ENCODE data around the gene PACSIN3. TPM values are rescaled to one million over a fixed set of nuclear protein-coding genes. Genes with fewer than 3 reads are reported as not detected.
A peak's percentile ranks its signal among the peaks of the same experiment; 100 is the strongest.

PACSIN3 gene
- total and polyA plus RNA-seq, 8 donors = 16.5 to 39.9 (median 29.6) TPM

DNA sequence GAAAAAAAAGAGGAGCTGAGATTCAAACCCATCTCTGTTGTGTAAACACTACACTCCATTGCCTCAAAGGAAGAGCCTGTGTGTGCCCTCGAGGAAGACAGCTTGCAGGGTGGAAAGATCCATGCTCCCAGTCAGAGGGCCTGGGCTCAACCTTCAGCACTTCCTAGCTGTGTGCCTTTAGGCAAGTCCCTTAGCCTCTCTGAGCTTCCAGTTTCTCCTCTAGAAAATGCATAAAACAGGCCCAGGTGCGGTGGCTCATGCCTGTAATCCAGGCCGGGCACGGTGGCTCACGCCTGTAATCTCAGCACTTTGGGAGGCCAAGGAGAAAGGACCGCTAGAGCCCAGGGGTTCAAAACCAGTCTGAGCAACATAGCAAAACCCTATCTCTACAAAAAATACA, 5.0 kb downstream of the PACSIN3 start:
- peaks cover 0 to 13% (median 6%) of the 10 kb centered on the region in 3 donors for H3K4me1 ChIP-seq
- ATAC-seq (no peak), DNase-seq (no peak), FAIRE-seq (no peak)
- no peak overlapping the region for H3K27ac ChIP-seq
- H3K9me3 ChIP-seq = no peaks in the 10 kb centered on the region
- intact Hi-C loops (cut with DNase I) = loop anchor here in 1 of 3 donors (5.0 kb wide), 1 partner anchor 81 kb away; no protein-coding TSS in a partner anchor
- H3K27me3 ChIP-seq = no peaks in the 10 kb centered on the region
- no peaks in the 10 kb centered on the region for H3K36me3 ChIP-seq
- WGBS, 2 donors = 88 to 89% methylated on average over 6 of the region's 6 CpGs
- H3K4me3 ChIP-seq = no peak overlapping the region
- TF ChIP-seq, protein P1, sequence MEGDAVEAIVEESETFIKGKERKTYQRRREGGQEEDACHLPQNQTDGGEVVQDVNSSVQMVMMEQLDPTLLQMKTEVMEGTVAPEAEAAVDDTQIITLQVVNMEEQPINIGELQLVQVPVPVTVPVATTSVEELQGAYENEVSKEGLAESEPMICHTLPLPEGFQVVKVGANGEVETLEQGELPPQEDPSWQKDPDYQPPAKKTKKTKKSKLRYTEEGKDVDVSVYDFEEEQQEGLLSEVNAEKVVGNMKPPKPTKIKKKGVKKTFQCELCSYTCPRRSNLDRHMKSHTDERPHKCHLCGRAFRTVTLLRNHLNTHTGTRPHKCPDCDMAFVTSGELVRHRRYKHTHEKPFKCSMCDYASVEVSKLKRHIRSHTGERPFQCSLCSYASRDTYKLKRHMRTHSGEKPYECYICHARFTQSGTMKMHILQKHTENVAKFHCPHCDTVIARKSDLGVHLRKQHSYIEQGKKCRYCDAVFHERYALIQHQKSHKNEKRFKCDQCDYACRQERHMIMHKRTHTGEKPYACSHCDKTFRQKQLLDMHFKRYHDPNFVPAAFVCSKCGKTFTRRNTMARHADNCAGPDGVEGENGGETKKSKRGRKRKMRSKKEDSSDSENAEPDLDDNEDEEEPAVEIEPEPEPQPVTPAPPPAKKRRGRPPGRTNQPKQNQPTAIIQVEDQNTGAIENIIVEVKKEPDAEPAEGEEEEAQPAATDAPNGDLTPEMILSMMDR (IDR thresholded peaks at IDR 0.05) = no peak

DNA sequence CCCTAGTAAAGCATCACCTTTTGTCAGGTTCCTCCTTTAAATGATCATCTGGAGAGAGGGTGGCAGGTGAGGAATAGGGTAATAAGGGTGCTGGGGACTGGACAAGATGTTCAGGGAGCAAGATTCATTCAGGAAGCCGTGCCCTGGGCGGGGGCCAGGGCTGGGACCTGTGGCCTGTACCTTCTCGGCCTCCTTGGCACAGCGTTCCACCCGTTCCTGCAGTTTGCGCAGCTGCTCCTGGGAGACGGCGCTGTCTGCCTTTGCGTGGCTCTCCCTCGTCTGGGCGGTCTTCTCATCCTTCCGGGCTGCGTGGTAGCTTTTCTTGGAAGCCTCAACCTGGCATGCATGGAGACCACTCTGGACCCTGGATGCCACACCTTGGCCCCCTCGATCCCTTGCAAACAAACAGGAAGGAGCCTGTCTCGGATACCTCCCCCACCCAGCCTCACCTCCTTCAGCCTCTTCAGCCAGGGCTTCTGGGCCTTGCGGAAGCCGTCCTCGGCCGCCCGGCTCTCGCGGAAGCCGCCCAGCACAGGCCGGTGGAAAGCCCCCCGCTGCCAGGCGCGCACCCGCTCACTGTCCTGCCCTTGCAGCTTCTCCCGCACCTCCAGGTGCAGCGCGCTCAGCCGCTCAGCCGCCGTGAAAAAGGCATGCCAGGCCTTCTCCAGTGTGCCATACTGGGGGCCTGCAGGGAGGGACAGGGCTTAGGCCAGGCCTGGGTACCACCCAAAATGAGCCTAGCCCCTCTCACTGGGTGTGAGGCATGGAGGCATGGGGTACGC, 6.0 kb downstream of the PACSIN3 start:
- peaks cover 8 to 21% (median 13%) of the 10 kb centered on the region in 3 donors for H3K4me1 ChIP-seq
- DNase-seq (no peak), ATAC-seq (no peak), FAIRE-seq (no peak)
- no peaks in the 10 kb centered on the region for H3K27me3 ChIP-seq
- H3K36me3 ChIP-seq = no peaks in the 10 kb centered on the region
- 92 to 95% methylated on average over 34 to 35 of the region's 35 CpGs for WGBS, 2 donors
- no peaks in the 10 kb centered on the region for H3K9me3 ChIP-seq
- no peak overlapping the region for H3K27ac ChIP-seq
- TF ChIP-seq, protein P1 (IDR thresholded peaks at IDR 0.05) = no peak
- intact Hi-C loops (cut with DNase I) = loop anchor here in 1 of 3 donors (5.0 kb wide), 1 partner anchor 82 kb away; no protein-coding TSS in a partner anchor
- no peak overlapping the region for H3K4me3 ChIP-seq

DNA sequence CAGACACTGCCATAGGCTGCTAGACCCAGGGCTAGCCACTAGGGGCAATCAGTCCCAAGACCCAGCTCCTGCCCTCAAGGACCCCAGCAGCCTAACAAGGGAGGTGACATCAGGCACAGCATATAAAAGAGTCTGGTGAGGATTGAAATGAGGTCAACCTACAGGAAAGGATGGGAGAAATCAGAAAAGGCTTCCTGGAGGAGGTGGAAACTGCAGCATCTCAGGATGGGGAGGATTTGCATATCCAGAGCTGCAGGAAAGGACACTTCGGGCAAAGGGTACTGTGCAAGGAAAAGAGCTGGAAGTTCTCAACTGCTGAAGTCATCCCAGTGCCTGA, 6.6 kb downstream of the PACSIN3 start:
- intact Hi-C loops (cut with DNase I) = loop anchor here in 1 of 3 donors (10.0 kb wide), 1 partner anchor 175 kb away; the partner anchor contains the start of gene MYBPC3
- 92 to 100% methylated on average over 1 of the region's 1 CpG for WGBS, 2 donors
- no peak for FAIRE-seq
- Histone ChIP-seq H3K4me1 (peaks cover 11 to 23% (median 14%) of the 10 kb centered on the region in 3 donors), H3K36me3 (no peaks in the 10 kb centered on the region), H3K27me3 (no peaks in the 10 kb centered on the region), H3K9me3 (no peaks in the 10 kb centered on the region), H3K27ac (no peak overlapping the region), H3K4me3 (no peak overlapping the region)
- TF ChIP-seq, protein P1 (IDR thresholded peaks at IDR 0.05) = peak in 3 of 4 donors; percentile 11 to 44 (median 33)
- no peak for ATAC-seq
- DNase-seq = peak in 1 of 6 donors; percentile 51

DNA sequence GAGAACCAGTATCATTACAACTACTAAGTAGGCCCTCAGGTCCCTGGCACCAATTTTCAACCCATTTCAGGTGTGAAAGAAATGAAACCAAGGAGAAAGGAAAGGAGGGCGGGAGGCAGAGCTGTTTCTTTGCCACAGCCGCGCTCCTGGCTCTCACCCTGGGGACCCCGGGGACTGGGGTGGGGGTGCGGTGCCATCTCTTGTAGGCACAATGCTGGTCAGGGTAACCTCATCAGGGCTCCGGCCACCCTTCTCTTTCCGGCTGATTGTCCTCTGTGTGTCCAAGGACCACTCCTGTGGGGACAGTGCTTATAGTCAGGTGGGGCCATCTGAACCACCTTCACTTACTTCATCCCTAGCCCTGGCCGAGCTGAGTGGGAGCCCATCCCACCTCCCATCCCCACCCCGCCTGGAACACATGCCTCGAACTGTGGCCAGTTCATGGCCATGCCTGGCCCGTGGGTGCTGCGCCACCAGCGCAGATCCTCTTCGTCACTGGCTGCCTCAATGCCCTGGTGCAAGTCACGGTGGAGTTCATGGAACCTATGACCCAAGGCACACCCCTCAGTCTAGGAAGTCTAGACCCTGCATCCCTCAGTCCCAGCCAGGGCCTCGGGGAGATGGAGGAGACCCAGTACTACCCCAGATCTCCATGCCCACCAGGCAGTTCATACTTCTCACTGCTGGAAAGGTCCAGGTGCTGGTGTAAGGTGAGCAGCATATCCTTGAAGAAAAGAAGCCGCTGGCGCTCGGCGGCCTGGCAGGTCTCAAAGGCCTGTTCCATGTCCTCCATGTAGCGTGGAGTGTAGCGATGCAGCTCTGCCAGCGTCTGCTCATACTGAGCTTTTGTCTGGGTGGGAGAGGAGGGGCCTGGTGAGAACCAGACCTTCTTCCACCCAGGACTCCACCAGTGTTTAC, 7.2 kb downstream of the PACSIN3 start:
- ATAC-seq (no peak), FAIRE-seq (no peak), DNase-seq (no peak)
- WGBS, 2 donors = 90 to 91% methylated on average over 23 of the region's 23 CpGs
- no peaks in the 10 kb centered on the region for H3K27me3 ChIP-seq
- H3K36me3 ChIP-seq = no peaks in the 10 kb centered on the region
- H3K9me3 ChIP-seq = no peaks in the 10 kb centered on the region
- no peak overlapping the region for H3K4me3 ChIP-seq
- intact Hi-C loops (cut with DNase I) = loop anchor here in 1 of 3 donors (10.0 kb wide), 1 partner anchor 176 kb away; the partner anchor contains the start of gene MYBPC3
- peaks cover 11 to 16% (median 14%) of the 10 kb centered on the region in 3 donors for H3K4me1 ChIP-seq
- TF ChIP-seq, protein P1 (IDR thresholded peaks at IDR 0.05) = no peak
- H3K27ac ChIP-seq = no peak overlapping the region
